VCaP (cell line): ENCODE data around the gene SLC6A3.

Experiments
- H3K27ac ChIP-seq: fragments of 450-650 bp; 2 replicates; pipeline ENCODE4 v1.5.1; 2017
- TF ChIP-seq, protein P1 (sequence below): fragments of 450-650 bp; conservative IDR thresholded peaks from 2 replicates; pipeline ENCODE4 v1.5.1; 2017; ENCODE audit warnings: mild to moderate bottlenecking, moderate library complexity

Gene SLC6A3

DNA sequence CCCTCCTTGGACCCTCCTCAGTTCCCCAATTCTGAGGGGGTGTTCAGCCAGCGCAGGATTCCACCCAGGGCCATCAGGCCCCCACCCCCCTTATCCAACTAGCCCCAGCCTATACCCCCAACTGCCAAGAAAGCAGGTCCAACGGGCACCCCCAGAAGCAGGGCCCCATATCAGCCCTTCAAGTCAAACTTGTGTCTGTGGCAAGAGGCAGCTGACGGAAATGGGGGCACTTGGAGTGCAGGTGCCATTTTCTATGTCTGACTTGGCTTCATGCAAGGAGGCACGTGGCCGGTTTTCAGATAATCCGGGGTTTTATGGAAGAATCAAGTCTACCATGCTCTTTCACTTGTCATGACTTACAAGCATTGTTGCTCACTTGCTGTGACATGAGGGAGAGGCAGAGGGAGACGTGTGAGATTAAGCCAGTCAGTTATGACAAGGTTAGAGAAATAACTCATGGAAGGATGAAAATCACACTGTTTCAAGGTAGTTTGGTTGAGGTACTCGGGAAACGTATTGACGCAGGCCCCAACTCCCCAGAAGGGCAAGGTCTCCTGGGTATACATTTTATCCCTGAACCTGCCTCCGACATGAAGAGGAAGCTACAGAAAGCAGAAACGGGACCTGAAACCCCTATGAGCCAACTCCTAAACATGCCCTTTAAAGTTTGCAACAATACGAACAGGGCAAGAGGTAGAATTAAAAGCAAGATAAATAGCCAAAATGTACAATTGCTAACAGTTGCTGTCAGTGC lies 73.8 kb downstream of the SLC6A3 start:
- no peak overlapping the region for H3K27ac ChIP-seq
- TF ChIP-seq, protein P1, sequence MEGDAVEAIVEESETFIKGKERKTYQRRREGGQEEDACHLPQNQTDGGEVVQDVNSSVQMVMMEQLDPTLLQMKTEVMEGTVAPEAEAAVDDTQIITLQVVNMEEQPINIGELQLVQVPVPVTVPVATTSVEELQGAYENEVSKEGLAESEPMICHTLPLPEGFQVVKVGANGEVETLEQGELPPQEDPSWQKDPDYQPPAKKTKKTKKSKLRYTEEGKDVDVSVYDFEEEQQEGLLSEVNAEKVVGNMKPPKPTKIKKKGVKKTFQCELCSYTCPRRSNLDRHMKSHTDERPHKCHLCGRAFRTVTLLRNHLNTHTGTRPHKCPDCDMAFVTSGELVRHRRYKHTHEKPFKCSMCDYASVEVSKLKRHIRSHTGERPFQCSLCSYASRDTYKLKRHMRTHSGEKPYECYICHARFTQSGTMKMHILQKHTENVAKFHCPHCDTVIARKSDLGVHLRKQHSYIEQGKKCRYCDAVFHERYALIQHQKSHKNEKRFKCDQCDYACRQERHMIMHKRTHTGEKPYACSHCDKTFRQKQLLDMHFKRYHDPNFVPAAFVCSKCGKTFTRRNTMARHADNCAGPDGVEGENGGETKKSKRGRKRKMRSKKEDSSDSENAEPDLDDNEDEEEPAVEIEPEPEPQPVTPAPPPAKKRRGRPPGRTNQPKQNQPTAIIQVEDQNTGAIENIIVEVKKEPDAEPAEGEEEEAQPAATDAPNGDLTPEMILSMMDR = no peak

DNA sequence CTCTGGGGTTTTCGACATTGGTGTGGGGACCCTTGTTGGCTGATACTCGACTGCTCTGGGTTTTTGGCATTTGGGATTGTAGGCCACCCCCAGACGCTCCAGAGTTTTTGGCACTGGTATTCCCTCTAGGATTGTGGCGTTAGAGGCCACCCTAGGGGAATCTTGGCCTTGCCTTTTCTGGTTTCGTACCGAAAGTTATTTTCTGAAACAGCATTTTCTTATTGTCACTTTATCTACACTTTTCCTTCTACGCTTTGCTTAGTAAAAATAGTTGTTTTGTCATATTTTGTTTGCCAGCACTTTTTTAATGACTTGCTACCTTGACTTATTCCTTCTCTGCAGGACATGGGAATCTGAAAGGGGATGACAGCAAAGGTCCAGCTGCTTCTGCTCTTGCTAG lies 75.2 kb downstream of the SLC6A3 start:
- TF ChIP-seq, protein P1 = no peak
- no peak overlapping the region for H3K27ac ChIP-seq

DNA sequence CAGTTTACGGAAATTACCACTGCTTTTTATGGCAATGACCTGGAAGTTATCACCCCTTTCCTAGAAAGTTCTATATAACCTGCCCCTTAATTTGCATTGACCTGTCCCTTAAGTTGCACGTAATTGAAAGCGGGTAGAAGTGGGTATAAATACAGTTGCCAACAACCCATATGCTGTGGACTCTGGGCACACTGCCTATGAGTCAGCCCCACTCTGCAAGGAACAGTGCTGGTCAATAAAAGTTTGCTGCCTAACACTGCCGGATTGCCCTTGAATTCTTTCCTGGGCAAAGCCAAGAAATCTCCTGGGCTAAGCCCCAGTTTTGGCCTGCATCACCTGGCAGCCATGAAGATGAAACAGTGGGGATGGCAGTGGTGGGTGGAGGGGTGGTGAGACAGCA lies 76.5 kb downstream of the SLC6A3 start:
- TF ChIP-seq, protein P1 = no peak
- H3K27ac ChIP-seq = no peak overlapping the region

DNA sequence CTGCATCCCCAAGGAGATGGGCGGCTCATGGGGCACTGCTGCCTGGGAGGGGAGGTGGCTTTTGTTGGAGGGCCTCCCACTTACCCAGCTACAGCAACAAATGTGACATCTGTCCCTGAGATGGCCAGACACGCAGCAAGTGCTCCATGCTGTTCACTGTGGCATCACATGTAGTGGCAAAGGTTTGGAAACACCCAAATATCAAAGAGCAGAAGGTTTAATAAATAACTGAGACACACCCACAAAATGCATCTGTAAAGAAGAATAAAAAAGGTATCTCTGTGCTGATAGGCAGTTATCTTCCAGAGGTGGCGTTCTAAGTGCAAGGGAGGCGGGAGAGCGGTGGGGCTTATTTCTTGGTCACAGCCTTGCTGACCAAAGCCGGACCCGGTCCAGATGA lies 77.0 kb downstream of the SLC6A3 start:
- no peak overlapping the region for H3K27ac ChIP-seq
- TF ChIP-seq, protein P1 = no peak

DNA sequence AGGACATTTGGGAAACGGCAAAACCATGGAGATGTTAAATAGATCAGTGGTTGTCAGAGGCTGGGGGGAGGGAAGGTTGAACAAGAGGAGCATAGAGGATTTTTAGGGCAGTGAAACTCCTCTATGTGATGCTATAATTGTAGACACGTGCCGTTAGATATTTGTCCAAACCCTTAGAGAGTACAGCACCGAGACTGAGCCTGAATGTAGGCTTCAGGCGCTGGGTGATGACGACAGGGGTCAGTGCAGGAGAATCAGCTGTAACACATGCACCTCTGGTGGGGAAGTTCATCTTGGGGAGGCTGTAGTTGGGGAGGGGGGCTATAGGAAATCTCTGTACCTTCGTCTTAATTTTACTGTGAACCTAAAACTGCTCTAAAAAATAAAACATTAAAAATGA lies 78.1 kb downstream of the SLC6A3 start:
- no peak overlapping the region for H3K27ac ChIP-seq
- TF ChIP-seq, protein P1 = no peak

DNA sequence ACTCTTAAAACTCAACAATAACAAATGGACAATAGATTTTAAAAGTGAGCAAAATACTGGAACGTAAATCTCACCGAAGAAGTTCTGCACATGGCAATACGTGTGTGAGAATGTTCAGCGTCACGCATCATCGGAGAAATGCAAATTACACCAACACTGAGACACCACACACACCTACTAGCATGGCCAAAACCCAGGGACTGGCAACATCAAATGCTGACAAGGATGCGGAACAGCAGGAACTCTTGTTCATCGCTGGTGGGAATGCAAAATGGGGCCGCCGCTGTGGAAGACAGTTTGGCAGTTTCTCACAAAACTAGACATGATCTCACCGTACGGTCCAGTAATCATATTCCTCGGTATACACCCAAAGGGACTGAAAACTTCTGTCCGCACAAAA lies 78.7 kb downstream of the SLC6A3 start:
- TF ChIP-seq, protein P1 = no peak
- no peak overlapping the region for H3K27ac ChIP-seq

DNA sequence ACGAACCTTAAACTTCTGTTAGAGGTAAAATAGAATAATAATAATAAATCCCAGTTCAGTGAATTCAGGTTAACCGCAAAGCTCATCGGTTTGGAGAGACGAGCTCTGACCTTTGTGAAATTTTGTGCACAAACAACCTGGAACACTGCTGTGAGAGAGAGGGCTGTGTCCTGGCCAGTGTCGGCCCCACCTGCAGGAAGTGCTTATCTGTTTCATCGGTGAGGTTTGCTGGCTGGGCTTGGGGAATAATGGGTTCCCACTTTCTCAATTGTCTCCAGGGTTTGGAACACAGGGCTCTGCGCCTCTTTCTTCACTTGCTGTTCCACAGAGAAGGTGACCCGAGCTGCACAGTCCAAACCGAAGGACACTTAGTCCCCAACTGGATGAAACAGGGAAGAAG lies 81.0 kb downstream of the SLC6A3 start:
- peak overlapping the region; percentile 37 for H3K27ac ChIP-seq
- TF ChIP-seq, protein P1 = no peak
